Activated T-helper 9 cell treated with anti-CD3 and anti-CD28 coated beads, Interleukin-2, amount 50 U/mL, for 16 hours (primary cell): ENCODE measurements around the gene PRSS12.
"Not testable (repeated sequence)": the region's sequence is repeated elsewhere in the genome, so short reads cannot be mapped to it uniquely, and the experiment has no call there.

ENCODE experiments used
- DNase-seq: peaks from one replicate; pipeline ENCODE4 v3.0.0-alpha.2; 2020; ENCODE audit warnings: low read depth

The PRSS12 gene

DNA sequence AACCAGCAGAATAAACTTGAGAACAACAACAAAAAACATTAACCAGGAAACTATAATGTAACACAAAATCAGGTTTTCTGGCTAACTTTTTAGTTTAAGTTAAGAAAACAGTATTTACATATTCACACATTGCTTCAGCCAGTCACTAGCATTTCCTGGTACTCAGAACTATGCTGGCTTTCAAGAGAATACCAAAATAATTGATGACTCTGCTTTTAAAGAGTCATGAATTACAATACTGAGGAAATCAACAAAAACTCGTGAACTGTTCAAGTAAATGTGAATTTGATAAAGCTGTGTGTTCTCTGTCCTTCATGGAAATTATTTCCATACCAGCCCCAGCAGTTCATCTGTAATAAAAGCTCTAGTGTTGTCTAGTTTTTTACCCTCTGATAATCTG is 27.4 kb downstream of the PRSS12 start:
- no peak for DNase-seq

DNA sequence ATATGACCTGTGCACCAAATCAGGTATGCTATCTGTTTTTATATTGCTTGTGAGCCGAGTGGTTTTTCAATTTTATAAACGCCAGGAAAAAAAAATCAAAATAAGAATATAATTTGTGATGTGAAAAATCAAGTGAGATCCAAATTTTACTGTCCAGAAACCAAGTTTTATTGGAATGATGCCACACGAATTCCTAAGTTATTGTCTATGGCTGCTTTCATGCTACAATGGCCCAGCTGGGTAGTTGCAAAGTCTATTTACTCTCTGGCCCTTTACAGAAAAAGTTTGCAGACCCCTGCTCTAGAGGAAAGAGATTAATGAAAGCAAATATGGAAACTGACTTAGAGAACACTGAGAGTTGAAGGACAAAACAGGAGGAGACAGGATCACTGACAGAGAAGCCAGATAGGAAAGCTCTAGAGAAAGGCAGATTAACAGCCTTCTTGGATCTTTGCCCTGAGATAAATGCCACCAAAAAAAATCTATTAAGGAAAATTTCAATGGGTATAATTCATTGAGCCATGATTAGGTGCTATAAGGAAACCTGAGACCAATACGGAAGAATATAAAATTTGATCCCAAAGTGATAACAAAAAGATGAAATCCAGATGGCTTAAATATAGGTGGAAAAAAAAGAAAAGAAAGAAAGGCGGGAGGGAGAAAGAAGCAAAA is 29.8 kb downstream of the PRSS12 start:
- DNase-seq = no peak

DNA sequence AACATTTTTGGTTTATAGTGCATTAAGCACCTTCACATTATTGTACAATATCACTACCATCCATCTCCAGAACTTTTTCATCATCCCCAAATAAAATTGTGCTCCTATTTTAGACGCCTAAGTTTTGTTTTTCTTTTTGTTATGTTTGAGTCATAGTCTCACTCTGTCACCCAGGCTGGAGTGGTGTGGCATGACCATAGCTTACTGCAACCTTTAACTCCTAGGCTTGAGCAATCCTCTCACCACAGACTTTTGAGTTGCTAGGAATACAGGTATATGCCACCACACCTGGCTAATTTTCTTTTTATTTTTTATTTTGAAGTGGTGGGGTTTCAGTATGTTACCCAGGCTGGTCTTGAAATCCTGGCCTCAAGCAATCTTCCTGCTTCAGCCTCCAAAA is 33.9 kb downstream of the PRSS12 start:
- no peak for DNase-seq

DNA sequence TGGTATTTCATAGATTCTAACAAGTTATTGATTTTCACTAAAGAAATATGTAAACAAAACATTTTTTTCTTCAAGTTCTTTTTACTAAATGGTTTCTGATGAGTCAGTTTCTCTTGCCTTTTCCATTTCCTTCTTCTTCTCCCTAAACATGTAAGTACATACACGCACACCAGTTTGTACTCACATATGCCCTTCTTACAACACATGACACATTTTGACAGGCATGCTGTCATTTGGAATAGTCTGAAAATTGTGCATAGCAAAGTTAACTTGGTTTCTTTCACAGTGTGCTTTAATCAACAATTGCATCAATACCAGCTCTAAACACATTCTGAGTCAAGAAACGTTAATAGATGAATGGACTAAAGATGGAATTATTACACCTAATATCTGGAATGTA is 35.1 kb downstream of the PRSS12 start:
- no peak for DNase-seq

DNA sequence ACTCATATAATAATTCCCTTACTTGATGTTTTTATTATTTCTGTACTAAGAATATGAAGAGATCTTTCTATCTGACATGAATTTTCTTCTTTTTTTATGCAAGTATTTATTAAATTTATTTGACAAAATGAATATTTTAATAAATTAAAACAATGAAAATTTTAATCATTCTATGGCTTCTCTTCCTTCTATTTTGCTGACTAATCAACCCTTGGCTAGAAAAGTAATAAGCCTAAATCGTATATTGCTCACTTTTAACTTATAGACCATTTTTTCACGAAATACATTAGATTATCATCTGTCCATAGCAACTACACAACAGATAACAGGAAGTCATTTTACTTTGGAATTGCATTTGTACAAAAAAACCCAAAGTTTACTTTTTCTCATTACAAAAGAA is 38.6 kb downstream of the PRSS12 start:
- DNase-seq = no peak

DNA sequence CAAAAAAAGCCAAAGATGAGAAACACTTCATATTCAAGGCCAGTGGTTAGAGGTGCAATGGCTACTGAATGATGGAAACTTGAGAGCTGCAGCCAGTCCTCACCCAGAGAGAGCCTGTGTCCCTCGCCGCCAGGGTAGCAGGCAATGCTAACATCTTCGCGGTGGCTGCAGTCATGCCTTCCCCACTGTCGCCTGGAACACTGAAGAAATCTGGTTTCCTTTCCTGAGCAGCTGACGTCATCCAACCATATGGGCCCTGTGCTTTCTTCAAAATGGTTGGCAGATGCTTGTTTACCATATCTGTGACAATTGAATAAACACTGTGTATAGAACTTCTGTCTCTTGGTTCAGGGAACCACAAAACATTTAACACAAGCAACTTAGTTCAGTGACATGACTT is 39.7 kb downstream of the PRSS12 start:
- no peak for DNase-seq

DNA sequence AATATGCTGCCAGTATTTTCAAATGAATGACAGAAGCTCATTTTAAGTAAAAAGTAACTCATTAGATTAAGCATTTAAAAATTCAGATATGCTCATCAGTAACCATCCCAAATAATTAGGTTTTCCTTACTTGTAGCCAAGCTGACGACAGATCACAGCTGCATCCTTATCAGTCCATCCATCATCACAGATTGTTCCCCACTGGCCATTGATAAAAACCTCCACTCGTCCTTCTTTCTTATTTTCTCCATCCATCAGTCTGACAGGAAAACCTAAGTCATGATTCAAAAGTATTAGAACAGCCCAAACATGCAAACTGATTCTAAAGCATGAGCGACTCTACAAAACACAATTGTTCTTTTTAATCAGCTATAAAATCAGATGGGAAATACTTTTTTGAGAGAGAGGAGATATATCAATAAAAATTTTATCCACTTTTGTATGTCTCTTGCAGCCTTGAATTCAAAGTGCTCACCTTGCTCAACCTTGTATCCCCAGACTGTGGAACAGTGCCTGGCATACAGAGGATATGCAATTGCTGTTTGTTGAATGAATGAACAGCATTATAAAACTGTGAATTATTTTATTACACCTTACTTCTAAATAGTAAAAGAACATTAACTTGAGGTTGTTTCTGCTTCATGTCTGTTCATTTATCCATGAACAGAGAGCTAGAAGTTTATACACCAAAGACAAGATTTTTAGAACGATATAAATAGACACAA is 44.3 kb downstream of the PRSS12 start:
- no peak for DNase-seq

DNA sequence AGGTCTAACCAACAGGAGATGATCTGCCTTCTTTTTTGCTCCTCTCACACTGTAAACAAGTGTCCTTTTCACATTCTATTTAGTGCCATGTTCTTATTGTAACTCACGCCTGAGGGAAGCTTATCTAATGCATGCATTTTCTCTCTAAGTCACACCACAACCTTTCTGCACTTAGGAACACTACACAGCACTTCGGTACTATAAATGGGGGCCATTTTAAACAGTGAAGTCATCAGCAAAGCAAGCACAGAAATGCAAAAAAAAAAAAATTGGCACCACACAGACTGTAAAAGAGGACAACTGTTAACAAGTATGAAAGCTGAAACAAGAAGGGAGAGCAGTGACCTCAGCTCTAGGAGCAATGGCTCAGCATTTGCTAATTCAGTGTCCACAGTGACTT is 45.2 kb downstream of the PRSS12 start:
- DNase-seq = no peak

DNA sequence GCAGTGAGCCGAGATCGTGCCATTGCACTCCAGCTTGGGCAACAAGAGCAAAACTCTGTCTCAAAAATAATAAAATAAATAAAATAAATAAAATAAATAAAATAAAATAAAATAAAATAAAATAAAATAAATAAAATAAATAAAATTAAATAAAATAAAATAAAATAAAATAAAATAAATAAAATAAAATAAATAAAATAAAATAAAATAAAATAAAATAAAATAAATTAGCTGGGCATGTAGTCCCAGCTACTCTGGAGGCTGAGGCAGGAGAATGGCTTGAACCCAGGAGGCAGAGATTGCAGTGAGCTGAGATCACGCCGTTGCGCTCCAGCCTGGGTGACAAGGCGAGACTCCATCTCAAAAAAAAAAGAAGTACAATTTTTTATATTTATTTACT is 53.2 kb downstream of the PRSS12 start:
- not testable (repeated sequence) for DNase-seq

DNA sequence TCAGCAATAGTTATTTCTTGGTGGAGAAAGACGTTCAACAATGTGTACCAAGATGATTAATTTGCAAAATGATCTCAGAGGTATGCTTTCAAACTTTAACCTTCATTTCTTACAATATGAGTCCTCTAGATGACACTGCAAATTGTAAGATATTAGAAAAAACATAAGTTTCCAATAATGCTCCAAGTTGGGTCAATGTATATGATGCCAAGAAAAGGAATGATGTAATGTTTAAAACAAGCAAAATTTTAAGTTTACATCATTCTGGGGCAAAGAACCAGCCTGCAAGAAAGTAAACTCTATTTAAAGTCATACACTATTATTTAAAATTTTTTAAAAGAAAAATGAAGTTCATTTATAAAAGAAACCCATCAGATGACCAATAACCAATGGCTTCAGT is 56.1 kb downstream of the PRSS12 start:
- DNase-seq = no peak

DNA sequence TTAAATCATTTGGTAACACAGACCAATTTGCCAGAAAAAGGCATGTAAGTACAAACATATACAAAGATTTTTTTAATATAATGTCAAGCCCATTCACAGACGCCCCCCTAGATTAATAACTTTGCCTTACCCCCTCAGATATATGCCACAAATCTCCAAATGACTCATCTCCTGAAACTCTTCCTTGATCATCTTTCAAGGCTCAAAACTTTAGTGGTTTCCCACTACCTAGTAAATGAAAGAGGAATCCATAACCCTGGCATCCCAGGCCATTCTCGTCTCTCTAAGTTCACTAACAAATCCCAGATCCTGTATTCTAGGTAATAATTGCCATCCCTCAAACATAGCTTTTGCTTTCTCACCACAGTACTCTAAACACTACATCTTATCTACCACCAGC is 61.9 kb downstream of the PRSS12 start:
- DNase-seq = no peak

DNA sequence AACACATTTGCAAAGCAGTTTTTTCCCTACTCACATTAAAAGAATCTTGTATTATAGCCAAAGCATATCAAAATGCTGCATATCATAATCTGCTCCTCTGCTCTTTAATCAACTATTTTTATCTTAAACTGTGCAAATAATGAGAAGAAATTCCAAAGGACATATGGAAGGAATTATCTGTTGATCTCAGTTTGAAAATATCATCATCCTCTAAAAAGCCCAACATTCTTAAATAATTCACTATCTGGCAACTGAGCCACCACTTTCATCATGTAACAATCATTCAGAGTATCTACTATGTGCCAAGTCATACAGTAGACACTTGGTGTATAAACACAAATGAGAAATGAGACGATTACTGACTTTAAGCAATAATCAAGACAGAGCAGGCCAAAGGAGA is 63.0 kb downstream of the PRSS12 start:
- no peak for DNase-seq

DNA sequence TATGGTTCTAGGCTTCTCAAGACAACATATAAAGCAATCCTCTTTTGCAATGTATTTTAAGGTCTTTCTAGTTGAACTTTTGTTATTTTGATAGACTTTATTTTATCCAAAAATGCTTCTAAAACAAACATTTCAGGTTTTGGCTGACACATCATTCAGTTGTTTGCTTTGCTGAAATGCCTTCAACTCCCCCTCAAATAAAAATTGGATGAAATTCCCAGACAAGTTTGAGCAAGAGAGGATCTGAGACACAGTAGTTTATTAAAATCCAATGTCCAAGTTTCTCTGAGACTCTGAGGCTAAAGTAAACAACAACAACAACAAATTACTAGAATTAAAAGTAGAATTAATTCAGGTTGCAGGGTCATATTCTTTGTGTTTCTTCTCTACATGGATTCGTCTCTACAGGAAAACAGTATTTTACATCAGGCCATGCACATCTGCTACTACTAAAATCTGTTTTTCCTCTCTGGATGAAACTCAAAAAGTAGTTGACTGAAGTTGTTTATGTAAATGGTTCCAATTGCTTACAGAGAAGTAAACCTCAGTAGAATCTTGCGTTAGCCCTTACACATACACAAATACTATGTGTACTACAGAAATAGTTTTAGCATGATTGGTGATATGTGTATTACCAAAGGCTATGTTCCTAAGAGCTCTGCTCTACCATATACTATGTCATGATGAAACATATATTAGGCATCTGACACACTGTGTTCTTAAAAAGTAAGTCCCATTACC is 64.9 kb downstream of the PRSS12 start:
- no peak for DNase-seq

DNA sequence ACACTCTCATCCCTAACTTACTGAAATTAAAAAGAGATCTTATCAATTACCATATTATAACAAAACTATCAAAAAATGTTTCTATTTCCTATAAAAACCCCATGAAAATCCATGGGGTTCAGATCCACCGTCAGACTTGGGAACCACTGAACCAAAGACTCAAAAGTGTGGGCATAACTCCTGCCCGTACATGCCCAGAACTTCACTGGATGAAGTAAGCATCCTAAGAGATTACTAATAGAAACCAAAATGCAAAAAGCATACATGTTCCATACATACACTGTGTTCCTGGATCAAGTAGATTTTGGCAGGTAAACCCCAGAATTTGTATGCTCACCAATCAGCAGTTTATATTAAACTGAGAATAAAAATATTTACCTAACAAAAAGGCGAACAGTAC is 66.1 kb downstream of the PRSS12 start:
- DNase-seq = no peak

DNA sequence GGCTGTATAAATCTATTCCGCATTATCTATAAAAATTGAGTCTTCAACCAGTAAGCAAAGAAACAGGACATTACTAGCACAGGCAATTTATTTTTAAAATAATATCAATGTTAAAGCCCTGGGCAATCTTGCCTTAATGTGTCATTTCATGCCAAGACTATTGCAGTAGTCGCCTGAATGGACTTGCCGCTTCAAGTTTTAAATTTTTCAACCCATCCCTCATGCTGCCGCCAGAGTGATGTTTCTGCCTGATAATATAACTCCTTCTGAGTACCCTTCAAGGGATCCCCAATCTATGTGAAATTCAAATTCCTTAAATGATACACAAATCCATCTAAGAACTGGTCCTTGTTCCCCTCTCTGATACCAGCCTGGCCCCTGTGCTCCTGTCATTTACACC is 66.9 kb downstream of the PRSS12 start:
- DNase-seq = no peak

DNA sequence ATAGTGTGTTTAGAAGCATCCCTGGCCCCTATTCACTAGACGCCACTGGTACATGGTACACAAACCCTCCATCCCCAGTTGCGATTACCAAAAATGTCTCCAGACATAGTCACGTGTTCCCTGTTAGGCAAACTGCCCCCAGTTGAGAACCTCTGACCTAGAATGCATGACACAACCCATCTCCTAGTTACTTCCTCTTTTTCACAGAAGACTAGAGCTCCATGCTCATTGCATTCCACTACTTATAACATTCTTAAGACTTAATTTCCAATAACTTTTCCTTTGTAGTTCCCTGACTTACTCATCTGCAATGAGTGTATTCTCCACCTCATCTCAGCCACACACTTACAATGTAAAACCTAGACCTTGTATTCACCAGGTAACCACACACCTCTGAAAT is 68.6 kb downstream of the PRSS12 start:
- DNase-seq = no peak

DNA sequence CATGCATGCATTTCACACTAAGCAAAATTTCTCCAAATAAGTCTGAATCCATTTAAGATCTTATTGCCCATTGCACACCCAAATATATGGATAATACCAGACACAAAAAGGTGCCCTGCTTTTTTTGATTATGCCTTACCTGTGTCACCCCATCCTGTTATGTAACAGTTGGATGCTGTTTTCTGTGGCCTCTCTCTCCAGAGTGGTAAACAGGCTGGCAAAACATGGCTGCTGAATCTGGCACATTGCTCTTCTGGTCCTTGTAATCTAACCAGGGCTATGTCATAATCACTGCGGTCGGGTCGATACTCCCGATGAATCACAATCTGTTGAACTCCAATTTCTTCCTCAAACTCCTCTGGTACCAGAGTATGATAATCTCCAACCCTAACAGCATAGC is 70.1 kb downstream of the PRSS12 start:
- no peak for DNase-seq

DNA sequence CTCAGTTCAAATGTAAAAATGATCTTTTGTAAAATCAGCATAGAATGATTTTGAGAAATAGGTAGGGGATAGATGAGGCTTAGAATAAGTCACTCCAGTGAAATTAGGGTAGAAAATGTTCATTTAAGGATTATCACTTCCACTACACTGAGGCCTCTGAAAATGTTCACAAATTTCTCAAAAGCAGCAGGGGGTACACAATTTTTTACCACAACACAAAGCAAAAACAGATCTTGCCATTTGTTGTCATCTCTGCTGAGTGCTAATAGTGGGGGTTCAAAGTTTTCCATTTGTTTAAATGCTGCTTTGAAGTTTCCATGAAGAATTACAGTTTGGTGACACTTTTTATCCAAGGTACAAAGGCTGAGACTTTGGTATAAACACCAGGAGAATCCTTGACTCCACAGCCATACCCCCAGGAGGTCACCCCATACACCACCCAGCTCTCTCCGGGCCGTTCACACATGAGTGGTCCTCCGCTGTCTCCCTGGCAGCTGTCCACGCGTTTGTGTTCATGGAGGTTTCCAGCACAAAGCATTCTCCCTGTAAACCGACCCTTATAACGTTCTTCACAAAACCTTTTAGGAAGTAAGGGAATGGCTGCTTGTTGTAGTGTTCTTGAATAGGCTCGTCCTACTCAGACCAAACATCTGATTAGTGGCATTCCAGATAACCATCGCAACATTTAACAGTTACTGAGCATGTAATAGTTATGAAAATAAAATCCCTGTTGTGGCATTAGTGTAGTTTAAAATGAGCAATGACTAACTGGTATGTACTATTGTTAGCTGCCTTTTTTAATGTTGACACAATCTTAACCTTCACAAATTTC is 71.0 kb downstream of the PRSS12 start:
- DNase-seq = no peak

DNA sequence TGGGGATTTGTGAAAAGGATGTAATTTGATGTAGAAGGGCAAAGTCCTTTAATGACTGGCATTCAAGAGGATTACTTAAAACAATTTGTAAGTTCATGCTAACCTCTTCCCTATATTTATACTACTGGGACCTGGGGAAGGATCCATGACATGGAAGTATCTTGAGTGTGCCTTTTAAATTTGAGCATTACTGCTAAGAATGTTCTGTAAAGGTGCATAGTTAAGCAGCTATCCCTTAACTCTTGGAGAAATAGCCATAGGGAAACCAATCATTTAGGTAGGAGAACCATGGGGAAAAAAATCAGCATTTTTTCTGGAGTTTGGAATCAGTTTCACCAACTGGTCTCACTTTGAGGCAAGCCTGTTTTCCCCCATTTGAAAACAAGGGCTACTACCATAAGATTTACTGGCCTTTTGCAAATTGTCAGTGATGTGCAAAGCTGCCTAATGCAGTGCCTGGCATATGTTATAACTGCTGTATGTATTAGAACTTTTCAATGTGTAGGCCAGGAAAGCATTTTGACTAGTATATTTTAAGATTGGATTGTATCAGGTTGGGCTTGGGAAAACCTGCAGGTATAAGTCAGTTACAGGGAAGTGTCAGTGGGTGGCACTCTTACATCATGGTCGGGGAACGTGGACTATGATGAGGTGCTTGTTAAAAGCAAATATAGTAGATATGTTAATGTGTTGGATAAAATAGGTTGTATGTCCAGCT is 72.1 kb downstream of the PRSS12 start:
- no peak for DNase-seq

DNA sequence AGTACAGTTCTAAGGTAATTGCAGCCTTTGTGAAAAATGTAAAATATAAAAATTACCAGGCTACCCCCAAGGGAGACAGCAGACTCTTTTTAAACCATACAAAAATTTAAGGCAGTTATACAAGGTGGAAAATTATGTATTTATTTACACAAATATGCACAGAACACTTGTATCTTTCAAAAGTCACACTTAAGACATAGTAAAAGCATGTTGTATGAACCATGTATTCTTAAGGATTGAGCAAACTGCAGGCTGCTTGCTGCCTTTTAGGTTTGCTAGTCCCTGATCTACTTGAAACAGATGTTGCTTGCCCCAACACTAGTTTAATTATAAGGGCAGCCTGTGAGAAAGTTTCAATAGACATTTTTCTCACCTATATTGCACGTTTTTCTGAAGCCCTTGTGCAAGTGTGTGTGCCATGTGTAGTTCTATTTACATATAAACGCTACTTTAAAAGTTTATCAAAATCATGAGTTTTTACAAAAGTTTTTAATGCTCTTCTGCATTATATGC is 72.8 kb downstream of the PRSS12 start:
- DNase-seq = no peak

DNA sequence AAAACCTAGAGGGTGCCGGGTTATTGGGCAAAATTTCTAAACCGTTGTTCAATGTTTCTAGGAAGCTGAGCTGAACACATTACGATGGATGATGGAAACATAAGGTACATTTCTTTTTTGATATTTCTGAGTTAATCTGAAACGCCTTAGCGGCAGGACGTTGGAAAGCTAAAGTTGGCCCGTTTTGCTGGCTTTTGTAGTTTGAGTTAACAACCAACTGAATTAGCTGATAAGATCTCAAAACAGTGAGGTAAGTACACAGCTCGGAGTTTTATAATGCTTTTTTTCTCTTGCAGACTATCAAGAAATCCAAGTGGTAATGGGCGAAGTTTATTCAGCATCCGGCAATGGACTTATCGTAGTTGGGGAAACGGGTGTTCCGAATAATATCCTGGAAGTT is 73.5 kb downstream of the PRSS12 start:
- no peak for DNase-seq
